Left renal cortex interstitium (tissue), 4 donors: ENCODE data around the gene PKP4. TPM values are rescaled to one million over a fixed set of nuclear protein-coding genes. Genes with fewer than 3 reads are reported as not detected.
"Not testable (repeated sequence)": the region's sequence is repeated elsewhere in the genome, so short reads cannot be mapped to it uniquely, and the experiment has no call there.

ENCODE experiments used
- DNase-seq, 4 donors: peaks; one replicate each; pipeline ENCODE4 v3.0.0-alpha.2; 2013; ENCODE audit warnings: low read depth in 4 of 4, low spot score in 2 of 4, missing footprints in 1 of 4
- polyA plus RNA-seq, 4 donors: library from polyadenylated mRNA; unstranded; fragments of 120-200 nt; gene quantifications; one replicate each; pipeline ENCODE4 v1.2.1, GENCODE V29; 2013; ENCODE audit not compliant: insufficient read length in 4 of 4

The PKP4 gene
- polyA plus RNA-seq, 4 donors = 119 to 194 (median 161) TPM

DNA sequence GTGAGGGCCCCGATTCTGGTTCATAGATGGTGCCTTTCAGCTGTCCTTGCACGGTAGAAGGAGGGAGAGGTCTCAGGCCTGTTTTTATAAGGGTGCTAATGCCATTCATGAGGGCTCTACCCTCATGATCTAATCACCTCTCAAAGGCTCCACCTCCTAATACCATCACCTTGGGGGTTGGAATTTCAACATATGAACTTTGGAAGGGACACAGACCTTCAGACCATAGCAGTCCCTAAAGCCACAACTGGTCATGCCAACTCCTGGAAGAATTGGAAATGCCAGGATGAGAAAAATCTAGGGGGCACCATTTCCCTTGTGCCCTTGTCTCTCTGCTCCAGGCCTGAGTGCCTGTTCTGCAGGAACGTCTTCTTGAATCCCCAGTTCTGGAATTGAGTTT, 213.5 kb downstream of the PKP4 start:
- DNase-seq = no peak

DNA sequence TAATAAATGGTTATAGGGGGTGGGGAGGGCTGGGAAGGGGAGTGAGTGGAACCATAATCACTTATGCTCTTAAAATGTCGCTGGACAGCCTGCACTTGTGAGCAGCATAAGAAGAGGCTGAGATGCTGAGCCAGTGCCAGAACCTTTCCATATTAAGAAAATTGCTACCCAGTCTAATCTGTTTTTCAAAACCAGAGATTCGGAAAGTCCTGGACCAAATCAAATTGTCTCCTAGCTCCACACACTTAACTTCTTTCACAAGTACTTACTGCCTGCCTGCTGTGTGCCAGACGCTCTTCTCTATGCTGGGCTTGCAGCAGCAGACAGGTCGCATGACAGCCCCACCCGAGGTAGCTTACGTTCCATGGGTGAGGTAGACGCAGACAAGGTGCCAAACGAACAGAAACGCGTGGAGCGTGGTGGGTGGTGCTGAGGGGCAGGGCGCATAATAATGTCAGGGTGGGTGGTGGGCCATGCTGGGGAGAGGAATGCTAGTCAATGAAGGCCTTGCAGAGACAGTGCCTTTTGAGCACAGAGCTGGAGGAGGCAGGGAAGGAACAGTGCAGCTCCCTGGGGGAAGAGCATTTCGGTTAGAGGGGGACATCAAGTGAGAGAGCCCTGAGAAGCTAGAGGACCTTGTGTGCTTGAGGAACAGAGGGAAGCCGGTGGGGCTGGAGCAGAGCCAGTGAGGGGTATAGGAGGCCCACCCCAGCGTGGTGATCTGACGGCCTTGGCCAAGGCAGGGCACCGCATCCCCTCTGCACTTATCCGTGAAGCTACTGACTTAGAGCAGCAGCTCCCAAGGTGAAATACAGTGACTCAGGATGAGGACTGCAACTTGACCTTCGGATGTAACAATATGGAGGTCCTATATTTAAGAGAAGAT, 214.9 kb downstream of the PKP4 start:
- no peak for DNase-seq

DNA sequence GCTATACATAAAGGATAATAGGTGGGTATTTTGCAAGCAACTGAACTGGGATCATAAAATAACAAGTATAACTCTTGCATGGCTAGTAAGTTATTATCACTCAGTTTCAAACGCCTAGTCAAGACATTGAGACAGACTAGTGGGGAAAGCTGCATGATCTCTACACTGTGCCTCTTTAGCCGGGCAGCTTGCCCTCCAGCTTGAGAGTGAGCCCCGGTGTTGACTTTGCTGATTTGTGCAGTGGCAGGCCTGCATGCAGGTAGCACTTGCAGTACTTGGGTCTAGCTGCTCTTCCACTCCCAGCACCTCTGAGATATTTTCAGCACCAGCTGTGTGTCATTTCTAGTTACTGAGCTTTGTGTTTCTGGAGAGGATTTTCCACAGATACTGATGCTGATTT, 219.5 kb downstream of the PKP4 start:
- no peak for DNase-seq

DNA sequence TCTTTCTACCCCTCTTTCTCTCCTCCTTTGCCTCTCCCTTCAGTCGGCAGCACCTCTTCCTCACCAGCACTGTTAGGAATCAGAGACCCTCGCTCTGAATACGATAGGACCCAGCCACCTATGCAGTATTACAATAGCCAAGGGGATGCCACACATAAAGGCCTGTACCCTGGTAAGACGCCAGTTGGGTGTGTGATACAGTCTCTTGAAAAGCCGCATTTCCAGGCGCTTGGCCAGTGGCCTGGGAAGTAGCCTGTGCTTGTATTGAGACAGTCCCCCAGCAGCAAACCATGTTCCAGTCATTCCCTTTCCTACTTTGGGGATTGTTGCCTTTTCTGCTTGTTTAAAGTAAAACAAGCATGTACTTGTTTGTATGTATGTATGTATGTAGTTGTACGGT, 219.9 kb downstream of the PKP4 start:
- DNase-seq = no peak

DNA sequence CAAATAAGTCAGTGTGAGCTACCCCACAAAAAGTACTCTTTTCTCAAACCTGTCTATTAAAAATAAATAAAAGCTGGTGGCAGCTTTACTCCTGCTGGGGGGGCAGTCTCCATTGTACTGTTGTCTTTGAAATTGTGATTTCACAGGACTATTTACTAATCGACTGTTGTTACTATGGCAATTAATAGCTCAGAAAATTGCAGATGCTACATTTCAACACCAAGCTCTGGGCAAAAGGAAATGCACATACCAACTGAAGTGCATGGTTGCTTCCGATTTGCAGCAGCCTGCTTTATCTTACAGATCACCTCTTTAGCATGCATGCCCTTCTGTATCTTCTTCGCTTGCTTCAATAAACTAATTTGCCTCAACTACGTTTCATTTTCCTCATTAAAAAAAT, 220.8 kb downstream of the PKP4 start:
- DNase-seq = no peak

DNA sequence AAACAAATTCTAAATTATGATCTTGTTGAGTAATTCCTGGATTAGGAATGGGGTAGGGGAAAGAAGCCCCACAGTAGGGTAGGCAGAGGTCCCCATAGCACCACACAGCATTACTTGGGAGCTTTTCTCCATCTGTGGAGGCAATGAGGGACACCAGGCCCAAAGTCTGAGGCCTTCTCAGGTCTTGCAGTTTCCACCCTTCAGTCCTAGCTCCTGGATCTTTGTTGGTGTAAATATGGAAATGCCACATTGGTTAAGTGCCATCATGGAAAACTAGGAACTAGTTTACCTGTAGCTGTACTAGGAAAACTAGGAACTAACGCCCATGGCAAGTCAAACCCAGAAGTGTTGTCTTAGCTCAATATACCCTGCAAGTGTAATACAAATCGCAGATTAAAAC, 225.1 kb downstream of the PKP4 start:
- DNase-seq = no peak

DNA sequence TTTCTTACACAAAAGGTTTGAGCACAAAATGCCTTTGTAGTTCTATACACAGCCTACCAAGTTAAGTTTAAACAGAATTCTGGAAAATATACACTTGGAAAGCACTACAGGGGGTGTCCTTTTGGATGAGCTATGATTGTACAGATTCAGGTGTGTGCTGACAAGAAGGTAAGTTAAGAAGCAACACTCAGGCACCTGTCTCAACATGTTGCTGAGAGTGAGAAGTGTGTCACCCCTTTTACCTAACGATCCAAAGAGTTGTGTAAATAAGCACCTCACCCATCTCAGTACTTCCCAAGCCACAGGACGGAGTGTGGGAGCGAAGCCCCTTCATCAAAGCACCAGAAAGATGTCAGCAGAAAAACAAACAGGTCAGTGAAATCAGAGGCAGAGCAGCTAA, 228.9 kb downstream of the PKP4 start:
- DNase-seq = no peak

DNA sequence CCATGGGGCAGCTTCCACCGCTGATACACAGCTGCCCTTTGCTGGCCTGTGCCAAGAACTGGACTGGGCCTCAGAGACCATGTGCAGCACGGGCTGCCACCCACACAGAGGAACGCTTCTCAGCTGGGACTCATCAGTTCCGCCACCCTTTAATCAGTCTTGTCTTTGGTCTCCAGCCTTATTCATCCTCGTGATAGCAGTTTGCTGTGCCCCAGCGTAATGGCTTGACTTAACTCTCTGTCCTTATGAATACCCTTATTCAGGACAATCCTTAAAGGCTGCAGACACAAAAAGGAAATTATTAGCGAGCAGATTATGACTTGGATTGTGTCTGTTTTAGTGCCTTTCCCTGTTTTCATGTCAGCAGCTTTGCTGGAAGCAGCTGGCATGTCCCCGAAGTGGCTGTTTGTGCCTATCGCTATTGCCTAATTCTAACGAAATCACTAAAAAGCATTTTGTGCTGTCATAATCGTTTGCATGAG, 229.5 kb downstream of the PKP4 start:
- no peak for DNase-seq

DNA sequence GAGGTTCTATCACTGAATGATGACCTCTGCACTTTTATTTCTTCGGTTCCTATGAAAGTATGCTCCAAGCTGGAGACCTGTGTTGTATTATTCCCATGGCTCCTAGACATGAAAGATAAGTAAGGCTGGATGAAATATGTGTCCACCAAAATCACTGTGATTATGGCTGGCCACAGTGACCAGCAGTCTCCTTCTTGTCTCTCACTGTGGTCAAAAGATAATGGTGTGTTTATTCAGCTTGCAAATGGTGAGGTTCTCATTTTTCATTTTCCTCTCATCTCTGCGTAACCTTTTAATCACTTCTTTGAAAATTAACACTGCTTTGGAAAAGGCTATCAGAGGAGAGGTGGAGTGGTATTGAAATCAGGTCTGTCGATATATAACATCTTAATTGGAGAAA, 230.6 kb downstream of the PKP4 start:
- no peak for DNase-seq

DNA sequence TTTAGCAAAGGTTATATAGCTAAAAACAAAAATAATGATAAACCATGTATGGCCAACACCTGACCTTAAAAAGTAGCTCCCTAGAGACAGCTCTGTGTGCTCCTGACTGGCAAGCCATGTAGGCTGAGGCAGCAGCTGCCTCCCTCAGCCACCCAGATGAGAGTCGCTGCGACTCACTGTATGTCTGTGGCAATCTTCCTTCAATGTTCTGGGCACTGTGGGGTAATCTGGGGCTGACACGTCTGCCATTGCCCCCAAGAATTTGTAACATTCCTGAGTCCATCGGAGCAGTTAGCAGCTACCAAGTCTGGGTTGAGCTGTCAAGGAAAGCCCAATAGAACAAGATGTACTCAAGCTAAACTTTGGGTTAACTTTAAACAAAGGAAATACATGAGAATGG, 232.0 kb downstream of the PKP4 start:
- DNase-seq = no peak

DNA sequence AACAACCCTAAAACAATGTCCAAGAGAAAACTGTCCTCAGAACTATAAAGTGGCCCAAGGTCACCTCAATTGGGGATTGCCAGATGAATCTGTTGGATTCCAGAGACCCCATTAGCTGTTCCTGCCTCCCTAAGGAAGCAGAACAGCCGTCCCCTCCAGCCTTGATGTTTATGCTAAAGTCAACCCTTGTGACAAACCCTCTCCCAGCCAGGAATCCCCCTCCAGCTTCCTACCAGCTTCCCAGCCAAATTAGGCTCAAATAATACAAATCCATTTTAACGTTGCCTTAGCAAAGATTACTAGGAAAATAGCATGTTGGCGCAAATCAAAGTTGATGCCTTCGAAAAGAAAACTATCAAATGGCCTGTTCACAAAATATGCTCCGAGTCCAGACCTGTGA, 232.6 kb downstream of the PKP4 start:
- DNase-seq = no peak

DNA sequence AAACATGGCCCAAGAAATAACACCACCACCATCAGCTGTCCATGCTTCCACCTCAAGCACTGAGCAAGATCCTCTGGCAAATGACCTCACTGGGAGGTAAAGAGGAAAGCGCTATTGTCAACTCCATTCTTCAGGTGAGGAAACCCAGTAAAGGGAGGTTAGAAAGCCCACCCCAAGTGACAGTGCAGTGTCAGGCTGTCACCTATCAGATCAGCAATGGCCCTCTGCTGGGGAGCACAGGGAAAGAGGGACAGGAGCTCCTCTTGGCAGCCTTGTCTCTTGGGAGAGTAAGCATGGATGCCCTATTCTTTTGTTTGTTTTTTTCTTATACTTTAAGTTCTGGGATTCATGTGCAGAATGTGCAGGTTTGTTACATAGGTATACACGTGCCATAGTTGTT, 234.1 kb downstream of the PKP4 start:
- no peak for DNase-seq

DNA sequence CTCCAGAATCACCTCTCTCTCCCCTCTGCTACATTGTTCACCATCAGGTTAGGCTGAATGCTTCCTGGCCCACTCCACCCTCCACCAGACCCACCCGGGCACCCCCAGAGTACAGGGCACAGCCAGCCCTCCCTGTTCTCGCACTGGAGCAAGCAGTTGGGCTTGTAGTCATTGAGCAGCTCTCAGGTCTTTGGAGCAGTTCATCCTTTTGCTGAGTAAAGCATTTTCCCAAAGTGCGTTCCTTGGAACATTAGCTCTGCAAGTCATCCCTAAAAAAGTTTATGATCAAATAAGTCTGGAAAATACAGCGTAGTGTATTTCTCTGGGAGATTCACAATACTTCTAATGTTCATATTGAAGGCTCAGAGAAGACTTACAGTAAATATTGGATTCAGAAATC, 234.9 kb downstream of the PKP4 start:
- no peak for DNase-seq

DNA sequence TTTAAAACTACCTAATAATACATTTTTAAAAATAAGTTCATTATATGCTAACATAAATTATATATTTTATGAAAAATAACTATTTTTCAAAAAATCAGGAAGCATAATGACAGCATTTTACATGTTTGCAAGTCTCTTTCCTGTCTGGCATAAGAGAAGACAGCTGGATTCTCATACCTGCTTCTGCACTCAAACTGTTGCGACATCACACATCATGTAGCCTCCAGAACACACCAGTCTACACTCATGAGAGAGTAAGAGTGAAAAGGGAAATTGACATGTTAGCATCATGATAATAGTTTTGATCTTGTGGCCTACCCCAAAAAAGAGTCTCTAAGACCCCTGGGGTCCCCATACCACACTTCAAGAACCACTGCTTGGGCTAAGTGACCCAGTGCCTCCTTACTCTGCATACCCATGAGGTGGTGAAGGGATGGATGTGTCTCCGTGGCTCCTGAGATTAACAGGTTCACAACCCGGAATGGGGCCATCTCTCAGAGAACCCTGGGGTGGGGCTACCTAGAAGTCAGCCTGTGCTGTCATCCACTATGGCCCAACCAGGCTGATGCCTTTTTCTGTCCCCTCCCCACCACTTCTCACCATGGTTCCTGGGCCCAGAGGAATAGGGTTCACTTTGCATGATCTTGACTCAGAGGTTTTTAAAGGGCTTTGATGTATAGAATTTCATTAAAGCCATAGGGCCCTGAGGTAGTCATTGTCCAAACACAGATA, 235.8 kb downstream of the PKP4 start:
- no peak for DNase-seq

DNA sequence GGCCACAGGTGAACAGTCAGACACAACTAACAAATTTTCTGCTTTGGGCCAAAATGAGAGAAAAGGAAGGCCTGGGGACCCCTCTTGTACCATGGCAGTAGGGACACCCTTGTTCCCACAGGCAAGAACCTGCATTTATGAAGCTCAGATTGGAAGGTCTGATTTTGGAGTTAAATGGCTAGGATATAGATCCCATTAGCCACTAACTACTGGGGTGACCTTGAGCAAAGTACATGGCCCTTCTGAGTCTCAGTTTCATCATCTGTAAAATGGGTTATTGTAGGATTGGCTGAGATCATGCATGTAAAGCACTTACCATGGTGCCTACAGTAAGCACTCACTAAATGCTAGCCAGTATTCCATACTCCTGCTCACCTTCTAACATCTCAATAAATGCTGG, 236.7 kb downstream of the PKP4 start:
- no peak for DNase-seq

DNA sequence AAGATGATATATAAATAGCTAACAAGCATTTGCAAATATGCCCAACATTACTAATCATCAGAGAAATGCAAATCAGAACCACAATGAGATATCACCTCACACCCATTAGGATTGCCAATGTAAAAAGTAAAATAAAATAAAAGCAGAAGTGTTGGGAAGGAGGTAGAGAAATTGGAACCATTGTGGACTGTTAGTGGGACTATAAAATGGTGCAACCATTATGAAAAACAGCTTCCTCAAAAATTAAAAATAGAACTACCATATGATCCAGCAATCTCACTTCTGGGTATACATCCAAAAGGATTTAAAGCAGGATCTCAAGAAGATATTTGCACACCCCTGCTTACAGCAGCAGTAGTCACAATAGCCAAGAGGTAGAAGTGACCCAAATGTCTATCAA, 238.6 kb downstream of the PKP4 start:
- DNase-seq = no peak

DNA sequence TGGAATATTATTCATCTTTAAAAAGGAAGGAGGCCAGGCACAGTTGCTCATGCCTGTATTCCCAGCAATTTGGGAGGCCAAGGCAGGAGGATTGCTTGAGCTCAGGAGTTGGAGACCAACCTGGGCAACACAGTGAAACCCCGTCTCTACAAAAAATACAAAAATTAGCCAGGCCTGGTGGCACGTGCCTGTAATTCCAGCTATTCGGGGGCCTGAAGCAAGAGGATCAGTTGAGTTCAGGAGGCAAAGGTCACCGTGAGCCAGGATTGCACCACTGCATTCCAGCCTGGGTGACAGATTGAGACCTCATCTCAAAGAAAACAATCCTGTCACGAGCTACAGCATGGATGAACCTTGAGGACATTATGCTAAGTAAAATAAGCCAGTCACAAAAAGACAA, 239.0 kb downstream of the PKP4 start:
- not testable (repeated sequence) for DNase-seq

DNA sequence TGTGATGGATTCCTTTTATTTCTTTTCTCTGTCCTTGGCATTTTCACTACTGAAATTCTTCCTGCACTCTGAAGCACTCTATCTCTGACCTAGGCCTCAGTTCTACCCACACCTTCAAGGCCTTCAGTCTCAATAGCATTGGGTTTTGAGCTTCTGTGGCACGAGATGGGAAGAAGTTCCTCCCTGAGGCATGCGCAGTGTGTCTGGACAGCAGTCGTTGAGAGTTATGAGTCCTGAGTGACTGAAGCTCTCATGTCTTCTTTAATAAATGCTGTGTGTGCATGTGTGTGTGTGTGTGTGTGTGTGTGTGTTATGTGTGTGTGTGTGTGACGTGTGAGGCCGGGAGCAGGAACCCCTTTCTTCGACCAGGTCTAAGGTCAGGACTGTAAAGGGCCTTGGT, 242.6 kb downstream of the PKP4 start:
- DNase-seq = no peak

DNA sequence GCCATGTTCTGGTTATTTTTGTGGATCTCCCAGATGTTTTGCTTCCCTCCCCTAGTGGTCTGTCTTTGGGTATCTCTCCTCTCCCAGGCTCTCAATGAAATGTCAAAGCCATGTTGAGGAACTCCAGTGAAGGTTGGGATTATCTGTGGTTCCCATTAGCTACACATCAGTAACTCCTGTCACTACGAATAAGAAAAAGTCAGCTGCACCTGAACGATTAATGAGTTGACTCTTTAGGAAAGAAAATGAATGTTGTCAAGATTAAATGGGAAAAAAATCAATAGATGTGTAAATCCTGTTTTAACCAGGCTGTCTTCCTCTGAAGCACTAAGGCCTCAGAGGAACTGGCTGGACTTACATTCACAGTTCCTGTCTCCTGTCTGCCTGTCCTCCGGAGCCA, 244.3 kb downstream of the PKP4 start:
- no peak for DNase-seq

DNA sequence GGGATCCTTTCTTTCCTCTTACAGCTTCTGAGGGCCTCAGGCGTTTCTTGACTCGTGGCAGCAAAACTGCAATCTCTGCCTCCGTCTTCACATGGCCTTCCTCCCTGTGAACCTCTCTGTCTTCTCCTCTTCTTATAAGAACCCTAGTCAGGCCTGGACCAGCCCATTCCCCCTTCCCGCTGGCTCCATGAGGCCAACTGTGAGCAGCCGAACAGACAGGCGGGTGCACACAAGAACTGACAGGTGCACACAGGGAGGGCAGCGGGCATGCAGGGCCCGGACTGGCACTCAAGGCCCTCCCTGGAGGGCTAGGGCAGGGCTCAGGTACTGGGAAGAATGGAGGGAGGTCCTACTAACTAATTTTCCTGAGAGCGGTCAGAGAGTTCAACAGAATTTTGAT, 246.0 kb downstream of the PKP4 start:
- DNase-seq = no peak

DNA sequence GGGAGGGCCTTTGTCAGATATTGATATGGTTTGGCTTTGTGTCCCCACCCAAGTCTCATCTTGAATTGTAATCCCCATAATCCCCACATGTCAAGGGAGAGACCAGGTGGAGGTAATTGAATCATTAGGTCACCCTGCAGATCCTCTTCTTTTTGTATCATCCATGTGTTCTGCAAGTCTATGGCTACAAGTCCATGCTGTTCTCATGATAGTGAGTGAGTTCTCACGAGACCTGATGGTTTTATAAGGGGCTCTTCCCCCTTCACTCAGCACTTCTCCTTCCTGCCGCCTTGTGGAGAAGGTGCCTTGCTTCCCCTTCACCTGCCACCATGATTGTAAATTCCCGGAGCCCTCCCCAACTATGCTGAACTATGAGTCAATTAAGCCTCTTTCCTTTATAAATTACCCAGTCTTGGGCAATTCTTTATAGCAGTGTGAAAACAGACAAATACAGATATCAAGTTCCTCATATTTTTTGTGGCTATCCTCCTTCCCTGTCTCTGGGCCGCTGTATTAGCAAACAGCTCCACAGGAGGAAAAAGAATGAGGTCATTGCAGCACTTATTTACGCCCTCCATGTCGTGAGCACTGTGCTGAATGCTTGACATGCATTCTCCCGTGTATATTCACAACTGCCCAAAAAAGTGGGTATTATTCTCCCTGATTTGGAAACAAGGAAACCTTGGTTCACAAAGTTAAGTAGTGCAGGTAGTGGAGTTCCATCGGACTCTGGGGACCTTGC, 248.1 kb downstream of the PKP4 start:
- DNase-seq = not testable (repeated sequence)
